Fibroblast of mammary gland (primary cell): ENCODE results near the gene RTN4.

Experiments
- DNase-seq: peaks from one replicate; pipeline ENCODE4 v3.0.0-alpha.2; 2010; ENCODE audit warnings: low read depth
- H3K4me3 ChIP-seq: 2 replicates; pipeline ENCODE4 v1.5.1; 2011; ENCODE audit warnings: low read depth, mild to moderate bottlenecking, low read length, moderate library complexity; ENCODE audit not compliant: control insufficient read depth
- CTCF ChIP-seq: conservative IDR thresholded peaks from 2 replicates; pipeline ENCODE4 v1.5.1; 2011; ENCODE audit warnings: low read depth, low read length, inconsistent platforms; ENCODE audit not compliant: control insufficient read depth, insufficient read depth

The RTN4 gene

GRCh38 chr2:54924121-54924520, 126.1 kb downstream of the RTN4 start:
- TF ChIP-seq CTCF, result no peak
- no peak overlapping the region for H3K4me3 ChIP-seq
- no peak for DNase-seq
